ENCODE data around the gene ZNFX1.
"Not testable (repeated sequence)": the region's sequence is repeated elsewhere in the genome, so short reads cannot be mapped to it uniquely, and the experiment has no call there.

ZNFX1 gene

DNA sequence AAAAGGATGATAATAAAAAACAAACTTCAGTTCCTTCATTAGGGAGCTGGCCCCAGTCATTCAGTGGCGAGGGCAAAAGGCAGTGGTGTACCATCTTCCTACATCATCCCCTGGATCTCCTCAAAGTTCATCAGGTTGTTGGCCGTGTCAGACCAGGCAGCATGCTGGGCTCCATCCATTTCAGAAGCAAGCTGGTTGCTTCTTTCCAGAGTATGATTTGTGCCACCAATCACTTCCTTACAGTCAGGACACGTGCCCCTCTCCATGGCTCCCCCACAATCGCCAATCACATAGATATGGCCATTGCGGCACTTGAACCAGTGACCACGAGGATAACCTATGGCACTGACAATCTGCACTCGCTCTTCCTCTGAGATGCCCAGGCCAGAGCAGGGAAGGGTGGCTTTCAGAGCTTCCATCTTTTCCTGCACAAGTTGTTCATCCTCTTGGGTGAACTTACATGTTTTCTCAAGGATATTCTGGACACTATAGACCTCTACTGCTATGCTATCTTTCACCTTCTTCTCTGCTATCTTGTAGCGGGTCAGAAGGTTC lies 30.6 kb downstream of the ZNFX1 start:
- DNase-seq: no peak

DNA sequence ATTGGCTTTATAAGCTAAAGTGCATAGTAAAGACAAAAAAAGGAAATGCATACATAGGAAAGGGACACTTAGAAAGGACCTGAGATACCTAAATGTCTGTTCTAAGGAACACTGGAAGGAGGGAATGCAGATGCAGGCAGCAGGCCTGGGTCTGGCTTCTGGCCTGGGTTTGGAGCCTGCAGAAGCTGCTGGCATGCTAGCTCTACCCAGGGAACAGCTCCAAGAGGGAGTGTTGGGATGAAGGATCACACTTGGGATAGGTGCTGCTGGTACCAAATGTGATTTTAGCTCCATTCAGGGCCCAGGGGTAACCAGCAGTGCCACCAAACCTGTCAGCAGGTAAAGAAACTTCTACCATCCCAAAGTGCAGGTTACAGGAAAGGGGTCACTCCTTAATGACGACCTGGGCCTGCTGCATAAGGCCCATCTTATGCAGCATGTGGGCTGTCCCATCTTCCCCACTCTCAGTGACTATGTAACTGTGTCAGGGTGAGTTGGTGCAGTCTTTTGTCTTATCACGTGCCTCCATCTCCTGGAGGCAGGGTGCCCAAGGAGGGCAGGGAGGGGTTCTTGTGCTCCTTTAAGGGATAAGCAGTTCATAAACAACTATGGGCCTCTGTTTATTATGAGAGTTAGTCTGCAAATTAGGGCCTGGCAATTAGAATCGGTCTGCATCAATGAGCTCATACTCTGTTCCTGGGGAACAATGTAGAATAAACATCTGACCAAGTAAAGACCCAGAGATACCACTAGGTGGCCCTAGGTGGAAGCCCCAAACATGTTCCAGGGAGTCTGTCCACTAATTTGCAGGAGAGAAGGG lies 31.7 kb downstream of the ZNFX1 start:
- DNase-seq: peak; percentile 29

DNA sequence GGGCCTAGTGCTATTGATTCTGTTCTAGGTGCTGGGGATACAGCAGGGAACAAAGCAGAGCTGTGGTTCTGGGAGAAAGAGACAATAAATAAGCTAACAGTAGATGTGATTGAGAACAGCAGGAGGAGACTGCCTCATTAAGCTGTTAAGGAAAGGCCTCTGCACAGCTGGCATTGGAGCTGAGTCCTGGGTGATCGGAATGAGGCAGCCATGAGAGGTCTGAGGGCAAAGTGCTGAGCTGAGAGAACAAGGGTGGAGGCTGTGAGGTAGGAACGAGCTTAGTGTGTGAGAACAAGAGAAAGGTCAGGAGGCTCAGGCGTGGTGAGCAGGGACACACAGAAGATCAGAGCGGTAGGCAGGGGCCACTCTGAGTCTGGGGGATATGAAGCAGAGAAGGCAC lies 40.3 kb downstream of the ZNFX1 start:
- DNase-seq: no peak

DNA sequence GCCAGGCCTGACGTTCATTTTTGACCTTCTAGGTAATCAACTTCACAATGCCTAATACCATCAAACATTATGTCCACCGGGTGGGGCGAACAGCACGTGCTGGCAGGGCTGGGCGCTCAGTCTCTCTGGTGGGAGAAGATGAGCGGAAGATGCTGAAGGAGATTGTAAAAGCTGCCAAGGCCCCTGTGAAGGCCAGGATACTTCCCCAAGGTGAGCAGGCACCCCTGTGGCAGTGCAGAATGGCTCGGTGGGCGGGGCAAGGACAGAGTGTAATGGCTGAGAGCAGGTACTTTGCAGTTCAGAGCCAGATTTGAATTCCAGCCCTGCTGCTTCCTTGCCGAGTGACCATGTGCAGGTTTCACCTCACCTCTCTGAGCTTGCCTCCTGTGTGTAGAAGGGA lies 41.6 kb downstream of the ZNFX1 start:
- no peak for DNase-seq

DNA sequence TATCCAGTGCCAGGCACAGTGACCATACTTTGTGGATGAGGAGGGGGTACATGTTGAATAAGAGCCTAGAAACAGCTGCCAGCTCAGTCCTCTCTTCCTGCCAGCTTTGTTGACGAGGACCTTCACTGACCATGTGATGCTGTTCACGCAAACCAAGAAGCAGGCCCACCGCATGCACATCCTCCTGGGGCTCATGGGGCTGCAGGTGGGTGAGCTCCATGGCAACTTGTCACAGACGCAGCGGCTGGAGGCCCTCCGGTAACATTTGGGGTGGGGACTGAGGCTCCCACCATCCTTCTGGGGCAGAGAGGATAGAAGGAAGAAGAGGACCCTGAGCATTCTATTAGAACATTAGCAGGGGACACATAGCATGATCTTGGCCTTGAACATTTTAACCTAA lies 43.0 kb downstream of the ZNFX1 start:
- DNase-seq: no peak

DNA sequence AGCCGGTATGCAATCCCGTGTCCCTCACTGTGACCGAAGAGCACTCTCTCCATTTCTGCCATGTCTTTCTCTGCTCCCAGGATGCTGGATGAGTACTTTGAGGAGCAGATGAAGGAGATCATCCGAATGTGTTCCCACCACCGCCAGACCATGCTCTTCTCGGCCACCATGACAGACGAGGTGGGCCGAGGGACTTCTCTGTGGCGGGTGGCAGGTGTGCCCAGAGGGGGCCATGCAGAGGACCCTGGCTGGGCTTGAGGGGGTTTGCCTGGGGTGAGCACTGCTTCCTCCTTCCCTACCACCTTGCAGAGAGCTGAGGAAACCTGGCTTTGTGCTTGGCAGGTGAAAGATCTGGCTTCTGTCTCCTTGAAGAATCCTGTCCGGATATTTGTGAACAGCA lies 44.6 kb downstream of the ZNFX1 start:
- no peak for DNase-seq

DNA sequence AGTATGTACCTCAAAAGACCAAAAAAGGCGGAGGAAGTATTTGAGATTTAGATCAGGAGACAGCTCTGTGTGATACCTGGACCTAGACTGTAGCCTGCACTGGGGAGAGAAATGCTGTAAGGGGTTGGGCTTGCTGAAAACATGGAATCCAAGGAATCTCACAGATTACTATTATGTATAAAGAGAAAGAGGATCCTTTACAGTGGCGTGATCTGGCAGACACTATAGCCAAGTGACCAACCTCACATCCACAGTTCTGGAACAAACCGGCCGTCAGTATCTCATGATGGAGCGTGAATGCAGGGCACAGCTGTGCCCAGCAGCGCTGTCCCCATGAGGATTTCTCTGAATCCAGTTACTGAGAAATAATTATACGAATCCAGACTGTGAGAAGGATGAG lies 46.4 kb downstream of the ZNFX1 start:
- no peak for DNase-seq

DNA sequence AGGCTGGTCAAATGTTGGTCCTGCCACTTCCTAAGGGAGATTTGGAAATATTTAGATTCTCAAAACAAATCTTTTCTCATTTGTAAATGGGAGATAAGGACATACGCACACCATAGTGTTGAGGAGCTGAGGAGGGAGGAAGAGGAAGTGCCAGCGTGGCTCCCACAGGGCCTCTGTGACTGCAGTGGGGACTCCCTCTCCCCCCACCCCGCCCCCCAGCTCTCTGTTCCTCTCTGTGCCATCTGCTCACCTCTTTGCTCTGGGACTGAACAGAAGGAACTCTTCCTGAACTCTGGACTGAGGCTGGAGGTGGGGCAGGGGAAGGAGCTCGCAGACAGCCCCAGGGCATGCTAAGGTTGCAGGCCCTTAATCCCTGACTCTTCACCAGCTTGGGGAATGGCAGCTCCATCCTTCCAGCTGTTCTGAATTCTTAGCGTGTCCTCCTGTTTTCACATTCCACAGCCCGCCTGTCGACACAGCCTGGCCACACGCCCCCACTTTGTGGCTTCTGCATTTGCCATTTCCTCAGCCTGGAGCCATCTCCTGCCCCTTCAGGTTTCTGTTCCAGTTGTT lies 47.2 kb downstream of the ZNFX1 start:
- no peak for DNase-seq

DNA sequence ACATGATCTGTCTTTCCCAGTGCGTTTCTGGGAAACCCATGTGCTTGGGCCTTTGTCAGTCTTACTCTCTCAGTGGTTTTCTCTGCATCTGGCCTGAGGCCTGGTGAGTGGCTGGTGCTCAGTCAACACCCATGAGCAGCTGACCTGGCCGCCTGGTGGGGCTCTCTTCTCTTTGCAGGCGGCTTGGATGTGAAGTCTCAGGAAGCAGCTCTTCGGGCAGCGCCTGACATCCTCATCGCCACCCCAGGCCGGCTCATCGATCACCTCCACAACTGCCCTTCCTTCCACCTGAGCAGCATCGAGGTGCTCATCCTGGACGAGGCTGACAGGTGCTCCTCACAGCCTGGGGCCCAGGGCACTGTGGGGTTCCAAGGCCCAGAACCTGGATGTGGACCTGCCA lies 47.8 kb downstream of the ZNFX1 start:
- DNase-seq: peak; percentile 89

DNA sequence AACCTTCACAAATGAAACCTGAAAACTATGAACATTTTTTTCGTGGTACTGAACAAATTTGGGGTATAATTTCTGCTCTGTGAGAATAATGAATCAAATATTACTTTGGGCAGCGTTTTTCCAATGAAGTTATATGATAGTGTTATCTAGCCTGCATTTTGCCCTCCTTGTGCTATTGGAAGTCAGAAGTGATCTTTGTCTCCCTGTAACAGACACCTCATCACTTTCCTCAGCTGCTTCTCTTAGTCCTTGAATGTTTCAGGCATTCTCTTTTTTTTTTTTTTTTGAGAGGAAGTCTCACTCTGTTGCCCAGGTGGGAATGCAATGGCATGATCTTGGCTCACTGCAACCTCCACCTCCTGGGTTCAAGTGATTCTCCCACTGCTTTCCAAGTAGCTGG lies 48.5 kb downstream of the ZNFX1 start:
- peak; percentile 23 for DNase-seq

DNA sequence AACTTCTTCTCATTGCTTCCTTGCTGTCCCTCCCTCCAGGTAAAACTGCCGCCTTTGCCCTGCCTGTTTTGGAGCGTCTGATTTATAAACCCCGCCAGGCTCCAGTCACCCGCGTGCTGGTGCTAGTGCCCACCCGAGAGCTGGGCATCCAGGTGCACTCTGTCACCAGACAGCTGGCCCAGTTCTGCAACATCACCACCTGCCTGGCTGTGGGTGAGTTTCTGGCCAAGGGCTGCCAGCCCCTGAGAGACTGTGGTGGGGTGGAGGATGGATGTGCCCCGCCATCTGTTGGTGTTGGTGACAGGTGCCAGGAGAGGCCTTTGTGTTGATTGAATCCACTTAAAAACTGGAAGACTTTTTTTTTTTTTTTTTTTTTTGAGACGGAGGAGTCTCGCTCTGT lies 49.2 kb downstream of the ZNFX1 start:
- peak; percentile 62 for DNase-seq

DNA sequence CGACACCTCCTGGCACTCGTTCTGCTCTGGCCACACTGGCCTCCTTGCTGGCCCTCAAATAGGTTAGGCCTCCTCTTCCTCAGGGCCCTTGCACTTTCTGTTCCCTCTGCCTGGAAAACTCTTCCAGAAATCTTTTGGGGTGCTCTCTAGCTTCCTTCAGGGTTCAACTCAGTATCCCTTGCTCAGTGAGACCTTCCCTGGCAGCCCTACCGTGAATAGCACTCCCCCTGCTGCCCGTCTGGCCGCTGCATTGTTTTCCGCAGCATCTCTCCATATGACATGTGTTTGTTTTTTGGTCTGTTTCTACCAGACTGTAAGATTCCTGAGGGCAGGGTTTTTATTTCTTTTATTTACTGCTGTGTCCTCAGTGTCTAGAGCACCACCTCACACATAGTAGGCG lies 52.0 kb downstream of the ZNFX1 start:
- DNase-seq: no peak

DNA sequence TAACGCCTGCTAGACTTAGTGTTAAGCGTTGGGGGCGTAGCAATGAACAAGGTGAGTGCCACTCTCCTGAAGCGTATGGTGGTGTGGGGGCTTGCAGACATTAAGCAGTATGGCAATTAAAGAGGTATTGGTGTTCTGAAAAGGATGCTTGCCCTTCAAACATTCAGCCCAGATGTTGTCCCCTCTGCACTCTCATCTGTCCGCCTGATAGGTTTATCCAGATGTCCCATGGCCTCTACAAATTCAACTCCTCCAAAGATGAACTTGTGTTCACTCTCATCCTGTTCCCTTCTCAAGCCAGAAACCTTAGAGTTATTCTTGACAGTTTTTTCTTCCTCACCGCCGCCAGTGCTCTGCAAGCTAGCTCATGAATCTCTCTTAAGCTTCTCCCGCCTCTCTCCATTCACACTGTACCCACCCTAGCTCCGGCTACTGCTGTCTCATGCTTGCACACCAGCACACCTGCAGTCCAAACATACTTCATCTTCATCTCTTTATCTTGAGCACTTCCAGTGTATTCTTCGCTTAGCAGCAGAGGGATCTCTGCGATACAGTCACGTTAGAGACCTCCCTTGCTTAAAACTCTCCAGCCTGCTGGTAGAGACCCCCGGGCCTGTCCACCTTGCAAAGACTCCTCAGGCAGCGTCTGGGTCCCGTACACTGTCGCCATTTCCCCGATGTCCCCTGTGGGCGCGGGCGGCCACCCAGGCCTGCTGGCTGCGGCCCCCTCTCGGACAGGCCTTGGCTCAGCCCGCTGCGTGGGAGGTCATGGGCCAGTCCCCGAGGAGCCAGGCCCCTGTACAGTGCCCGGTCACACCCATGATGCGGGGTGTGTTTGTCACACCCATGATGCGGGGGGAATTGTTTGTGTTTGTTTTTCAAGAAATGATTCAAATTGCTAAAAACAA lies 57.7 kb downstream of the ZNFX1 start:
- DNase-seq: no peak

DNA sequence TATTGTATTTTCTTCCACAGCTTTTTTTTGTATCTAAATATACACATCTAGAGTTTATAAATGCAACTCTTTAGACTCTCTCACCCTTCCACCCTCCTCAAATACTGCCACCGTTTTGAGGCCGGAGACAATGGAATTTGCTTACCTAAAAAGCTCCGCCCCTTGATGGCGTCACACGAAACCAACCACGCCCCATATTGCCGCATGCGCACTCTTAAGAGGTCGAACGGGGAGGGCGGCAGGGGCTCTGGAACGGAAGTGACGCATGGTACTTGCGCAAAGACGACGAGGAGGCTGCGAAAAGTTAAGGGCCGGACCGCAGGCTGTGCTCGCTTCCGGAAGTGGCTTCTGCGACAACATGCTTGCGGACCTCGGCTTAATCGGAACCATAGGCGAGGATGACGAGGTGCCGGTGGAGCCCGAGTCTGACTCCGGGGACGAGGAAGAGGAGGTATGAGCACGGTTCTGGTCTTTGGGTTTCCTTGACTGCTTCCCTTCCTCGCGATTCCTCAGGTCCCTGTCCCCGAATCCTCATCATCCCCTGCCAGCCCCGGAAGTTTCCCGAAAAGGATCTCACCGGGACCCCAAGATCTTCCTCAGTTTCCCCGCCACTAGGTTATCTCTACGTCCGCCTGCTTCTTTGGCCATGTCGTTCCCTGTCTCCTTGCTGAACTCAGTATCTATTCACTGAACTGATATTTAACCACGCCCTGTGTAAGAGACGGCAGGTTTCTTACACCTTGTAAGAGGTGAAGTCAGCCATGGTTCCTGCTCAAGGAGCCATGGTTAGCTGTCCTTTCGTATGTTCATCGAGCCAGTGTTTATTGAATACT lies 58.5 kb downstream of the ZNFX1 start, which contains the start of gene DDX27:
TSS of gene DDX27 (plus strand) at position 326 of the 833 bp plus-strand sequence. CDS start at position 359, 33 bp downstream.
- peak; percentile 98 for DNase-seq

DNA sequence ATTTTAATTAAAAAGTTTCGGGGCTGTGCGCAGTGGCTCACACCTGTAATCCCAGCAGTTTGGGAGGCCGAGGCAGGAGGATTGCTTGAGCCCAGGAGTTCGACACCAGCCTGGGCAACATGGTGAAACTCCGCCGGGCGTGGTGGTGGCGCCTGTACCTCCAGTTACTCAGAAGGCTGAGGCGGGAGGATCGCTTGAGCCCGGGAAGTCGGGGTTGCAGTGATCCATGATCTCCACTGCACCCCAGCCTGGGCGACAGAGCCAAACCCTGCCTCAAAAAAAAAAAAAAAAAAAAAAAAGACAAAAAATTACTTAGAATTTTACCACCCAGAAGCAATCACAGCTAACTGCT lies 59.1 kb downstream of the ZNFX1 start:
- not testable (repeated sequence) for DNase-seq

DNA sequence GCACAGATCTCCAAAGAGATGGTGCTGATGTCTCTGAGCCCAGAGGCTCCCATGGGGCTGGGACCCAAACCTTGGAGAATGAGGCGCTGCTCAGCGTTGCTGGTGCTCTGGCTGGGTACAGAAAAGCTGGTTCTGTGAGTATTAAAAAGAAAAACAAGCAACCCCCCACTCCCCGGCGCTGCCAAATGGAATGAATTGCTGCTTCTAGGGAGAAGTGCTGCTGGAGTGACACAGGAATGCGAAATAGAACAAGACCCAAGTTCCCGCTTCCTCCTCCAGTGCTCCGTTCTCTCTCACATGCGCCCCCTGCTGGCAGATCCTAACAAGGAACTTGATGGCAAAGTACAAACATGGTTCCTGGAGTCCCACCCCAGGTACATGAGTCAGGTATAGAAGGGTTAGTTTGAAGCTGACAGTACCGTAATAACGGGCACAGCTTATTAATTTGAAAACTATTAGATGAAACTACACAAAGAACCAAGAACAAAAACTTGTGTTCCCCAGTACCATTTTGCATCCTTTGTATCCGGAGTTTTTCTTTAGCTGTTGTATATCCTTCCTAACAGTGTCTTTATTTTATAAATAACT lies 60.8 kb downstream of the ZNFX1 start:
- peak; percentile 87 for DNase-seq

DNA sequence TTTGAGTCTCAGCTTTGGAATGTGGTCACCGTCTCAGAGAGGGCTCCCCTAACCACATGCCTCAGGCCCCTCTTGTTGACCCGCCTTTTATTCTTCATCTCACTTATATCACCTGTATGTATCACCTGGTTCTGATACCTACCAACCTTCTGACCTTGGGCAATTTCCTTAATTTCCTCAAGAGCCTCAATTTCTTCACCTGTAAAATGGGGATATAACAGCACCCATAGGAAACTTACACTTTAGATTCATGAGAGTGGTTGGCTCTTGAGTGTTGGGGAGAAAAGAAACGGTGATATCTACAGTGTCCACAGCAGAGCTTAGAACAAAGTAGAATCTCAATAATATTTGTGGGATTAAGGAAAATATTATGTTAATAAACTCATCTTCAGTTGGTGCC lies 62.6 kb downstream of the ZNFX1 start:
- no peak for DNase-seq

DNA sequence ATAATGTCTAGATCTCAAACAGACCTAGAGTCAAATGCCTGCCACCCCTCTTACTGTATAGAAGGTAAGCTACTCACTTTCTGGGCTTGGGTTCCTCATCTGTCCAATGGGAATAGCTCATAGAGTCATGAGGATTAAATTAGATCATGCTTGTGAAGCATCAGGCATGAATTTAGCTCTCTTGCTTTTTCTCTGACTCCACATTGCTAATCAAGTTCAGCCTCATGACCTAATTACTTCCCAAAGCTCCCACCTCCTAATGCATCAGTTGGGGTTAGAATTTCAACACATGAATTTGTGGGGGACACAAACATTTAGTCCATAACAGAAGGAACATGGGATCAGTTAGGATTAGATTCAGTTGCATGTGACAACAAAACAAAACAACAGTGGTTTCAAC lies 63.3 kb downstream of the ZNFX1 start:
- DNase-seq: no peak

DNA sequence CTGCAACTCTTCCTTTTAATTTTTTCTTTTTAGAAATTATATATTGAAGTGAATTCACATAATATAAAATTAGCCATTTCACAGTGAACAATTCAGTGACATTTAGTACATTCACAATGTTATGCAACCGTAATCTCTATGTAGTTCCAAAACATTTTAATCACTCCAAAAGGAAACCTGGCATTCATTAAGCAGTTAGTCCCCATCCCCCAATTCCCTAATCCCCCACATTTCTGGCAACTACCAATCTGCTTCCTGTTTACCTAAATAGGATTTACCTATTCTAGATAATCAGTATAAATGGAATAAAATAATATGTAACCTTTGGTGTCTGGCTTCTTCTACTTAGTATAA lies 67.1 kb downstream of the ZNFX1 start:
- DNase-seq: no peak

DNA sequence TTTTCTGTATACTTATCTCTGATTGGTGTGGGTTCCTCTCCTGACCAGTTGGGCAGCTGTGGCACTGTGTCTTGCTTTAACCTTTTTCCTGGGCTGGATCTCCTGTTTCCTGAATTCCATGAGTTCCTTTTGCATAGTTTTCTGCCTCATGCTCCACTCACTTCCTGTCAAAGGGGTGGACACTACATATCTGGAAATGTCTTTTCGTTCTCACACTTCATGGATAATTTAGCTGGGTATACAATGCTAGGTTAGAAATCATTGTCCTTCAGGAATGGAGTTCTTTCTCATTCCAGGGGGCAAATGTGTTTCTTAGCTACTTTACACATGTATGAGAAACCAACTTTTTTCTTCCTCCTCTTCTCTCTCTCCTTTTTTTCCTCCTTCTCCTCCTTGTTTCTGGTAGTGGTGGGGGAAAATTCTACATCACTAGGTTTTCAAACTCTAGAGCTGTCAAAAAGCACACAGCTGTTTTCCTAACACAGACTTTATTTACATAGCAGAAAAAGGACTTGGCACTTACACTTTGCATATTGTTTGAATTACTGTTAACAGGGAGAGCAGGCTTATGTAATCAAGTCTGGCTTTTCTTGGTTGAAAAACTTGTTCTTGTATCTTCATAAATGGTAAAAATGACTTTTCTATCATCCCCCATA lies 67.6 kb downstream of the ZNFX1 start:
- DNase-seq: no peak

DNA sequence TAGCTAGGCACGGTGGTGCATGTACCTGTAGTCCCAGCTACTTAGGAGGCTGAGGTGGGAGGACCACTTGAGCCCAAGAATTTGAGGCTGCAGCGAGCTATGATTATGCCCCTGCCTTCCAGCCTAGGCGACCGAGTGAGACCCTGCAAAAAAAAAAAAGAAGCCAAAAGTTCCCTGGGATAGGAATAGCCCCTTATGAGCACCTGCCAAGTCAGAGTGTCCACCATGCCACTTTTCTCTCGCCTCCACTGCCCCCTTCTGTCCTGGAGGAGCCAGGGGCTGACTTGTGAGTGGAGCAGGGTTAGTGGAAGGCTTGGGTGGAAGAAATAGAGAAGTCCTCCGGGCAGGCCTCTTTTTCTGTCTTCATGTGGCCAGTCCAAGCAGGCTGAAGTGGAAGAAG lies 70.8 kb downstream of the ZNFX1 start:
- DNase-seq: no peak

DNA sequence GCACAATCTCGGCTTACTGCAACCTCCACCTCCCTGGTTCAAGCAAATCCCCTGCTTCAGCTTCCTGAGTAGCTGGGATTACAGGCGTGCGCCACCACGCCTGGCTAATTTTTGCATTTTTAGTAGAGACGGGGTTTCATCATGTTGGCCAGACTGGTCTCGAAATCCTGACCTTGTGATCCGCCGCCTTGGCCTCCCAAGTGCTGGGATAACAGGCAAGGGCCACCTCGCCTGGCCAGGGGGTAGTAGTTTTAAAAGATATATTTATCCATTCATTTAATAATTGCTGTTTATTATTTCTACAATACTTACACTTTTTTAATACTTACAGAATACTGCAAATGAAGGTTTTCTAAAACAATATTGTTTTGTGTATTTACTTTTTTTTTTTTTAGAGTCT lies 74.1 kb downstream of the ZNFX1 start:
- DNase-seq: no peak
